ENCODE data around the gene ACAA2. TPM values are rescaled to one million over a fixed set of nuclear protein-coding genes. Genes with fewer than 3 reads are reported as not detected.

ACAA2 gene
- total and polyA plus RNA-seq, 10 donors: 20.9 to 44.0 (median 34.0) TPM

DNA sequence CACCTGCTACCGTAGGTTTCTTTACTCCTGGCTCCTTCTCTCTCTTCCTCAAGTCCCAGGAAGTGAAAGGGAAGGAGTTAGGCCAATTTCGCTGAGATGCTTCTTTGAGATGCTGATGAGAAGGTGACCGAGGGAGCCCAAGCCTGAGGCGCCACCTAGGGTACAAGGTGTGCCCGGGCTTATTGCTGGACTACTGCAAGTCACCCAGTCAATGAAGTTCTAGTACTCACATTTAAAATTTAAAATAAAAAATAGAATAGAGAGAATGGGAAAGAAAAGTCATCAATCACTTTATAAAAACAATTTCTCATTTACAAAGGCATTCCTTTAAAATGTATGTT, 45.3 kb downstream of the ACAA2 start:
- intact Hi-C loops (cut with DNase I; ENCODE audit: low total_unique reads): no loop called here
- no peak for DNase-seq
- Histone ChIP-seq H3K9me3 (no peaks in the 10 kb centered on the region), H3K27ac (no peak overlapping the region), H3K36me3 (no peaks in the 10 kb centered on the region), H3K4me3 (no peak overlapping the region), H3K27me3 (replicated peaks in 1 of 7) (no peaks in the 10 kb centered on the region), H3K4me1 (no peaks in the 10 kb centered on the region)
- 32 to 49% (median 40%) methylated on average over 5 of the region's 5 CpGs for WGBS, 5 donors
- TF ChIP-seq POLR2A (IDR thresholded peaks at IDR 0.05) (no peak), POLR2AphosphoS5 (IDR thresholded peaks at IDR 0.05) (no peak)
- TF ChIP-seq, protein P1, sequence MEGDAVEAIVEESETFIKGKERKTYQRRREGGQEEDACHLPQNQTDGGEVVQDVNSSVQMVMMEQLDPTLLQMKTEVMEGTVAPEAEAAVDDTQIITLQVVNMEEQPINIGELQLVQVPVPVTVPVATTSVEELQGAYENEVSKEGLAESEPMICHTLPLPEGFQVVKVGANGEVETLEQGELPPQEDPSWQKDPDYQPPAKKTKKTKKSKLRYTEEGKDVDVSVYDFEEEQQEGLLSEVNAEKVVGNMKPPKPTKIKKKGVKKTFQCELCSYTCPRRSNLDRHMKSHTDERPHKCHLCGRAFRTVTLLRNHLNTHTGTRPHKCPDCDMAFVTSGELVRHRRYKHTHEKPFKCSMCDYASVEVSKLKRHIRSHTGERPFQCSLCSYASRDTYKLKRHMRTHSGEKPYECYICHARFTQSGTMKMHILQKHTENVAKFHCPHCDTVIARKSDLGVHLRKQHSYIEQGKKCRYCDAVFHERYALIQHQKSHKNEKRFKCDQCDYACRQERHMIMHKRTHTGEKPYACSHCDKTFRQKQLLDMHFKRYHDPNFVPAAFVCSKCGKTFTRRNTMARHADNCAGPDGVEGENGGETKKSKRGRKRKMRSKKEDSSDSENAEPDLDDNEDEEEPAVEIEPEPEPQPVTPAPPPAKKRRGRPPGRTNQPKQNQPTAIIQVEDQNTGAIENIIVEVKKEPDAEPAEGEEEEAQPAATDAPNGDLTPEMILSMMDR (IDR thresholded peaks at IDR 0.05 in 8 of 11, conservative IDR thresholded peaks at IDR 0.05 in 3 of 11): peak in 1 of 11 experiments; percentile 18

DNA sequence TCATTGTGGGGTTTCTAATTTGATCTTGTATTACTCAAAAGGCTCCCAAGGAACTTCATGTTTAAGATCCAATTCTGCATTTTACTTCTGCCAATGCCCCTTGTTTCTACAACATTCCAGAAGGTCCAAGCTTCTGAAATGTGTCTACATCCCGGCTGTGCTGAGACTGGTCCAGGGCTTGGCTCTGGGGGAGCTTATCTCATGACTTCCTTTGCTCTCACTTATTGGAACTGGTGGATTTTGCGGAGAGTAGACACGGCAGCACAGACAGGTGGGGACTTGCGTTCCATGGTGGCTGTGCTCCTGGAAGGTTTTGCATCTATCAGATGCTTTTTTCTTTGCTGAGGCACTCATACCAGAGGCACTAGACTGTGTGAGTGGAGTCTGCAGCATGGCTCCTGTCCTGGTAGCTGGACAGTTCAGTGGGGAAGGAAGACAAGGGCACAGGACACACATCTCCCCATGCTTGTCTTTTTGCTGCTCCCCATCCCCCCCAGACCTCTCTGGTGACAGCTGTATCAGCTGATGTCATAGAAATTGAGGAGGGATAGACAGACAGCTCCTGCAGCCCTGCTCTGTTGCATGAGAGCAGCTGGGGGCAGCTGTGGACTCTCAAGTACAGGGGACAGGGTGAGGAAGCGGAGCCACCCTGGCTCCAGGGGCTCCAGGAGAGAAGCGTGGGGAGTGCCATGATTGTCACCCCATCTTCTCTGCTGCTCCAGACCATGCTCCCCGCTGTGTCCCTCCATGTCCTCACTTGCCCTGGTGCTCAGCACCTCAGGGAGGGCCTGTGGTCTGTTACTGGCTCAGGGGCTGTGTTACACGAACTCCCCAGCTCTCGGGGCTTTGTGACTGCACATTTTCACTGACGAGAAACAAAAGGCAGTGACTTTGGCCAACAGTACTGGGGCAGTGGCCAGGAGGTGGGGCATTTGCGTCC, 46.0 kb downstream of the ACAA2 start:
- Histone ChIP-seq H3K4me1 (no peaks in the 10 kb centered on the region), H3K27ac (no peak overlapping the region), H3K9me3 (no peaks in the 10 kb centered on the region), H3K36me3 (no peaks in the 10 kb centered on the region), H3K4me3 (no peak overlapping the region), H3K27me3 (replicated peaks in 1 of 7) (no peaks in the 10 kb centered on the region)
- WGBS, 5 donors: 74 to 83% (median 79%) methylated on average over 11 of the region's 11 CpGs
- no peak for TF ChIP-seq POLR2AphosphoS5 (IDR thresholded peaks at IDR 0.05)
- TF ChIP-seq, protein P1 (IDR thresholded peaks at IDR 0.05 in 8 of 11, conservative IDR thresholded peaks at IDR 0.05 in 3 of 11): no peak
- TF ChIP-seq POLR2A (IDR thresholded peaks at IDR 0.05): no peak
- intact Hi-C loops (cut with DNase I; ENCODE audit: low total_unique reads): no loop called here
- no peak for DNase-seq

DNA sequence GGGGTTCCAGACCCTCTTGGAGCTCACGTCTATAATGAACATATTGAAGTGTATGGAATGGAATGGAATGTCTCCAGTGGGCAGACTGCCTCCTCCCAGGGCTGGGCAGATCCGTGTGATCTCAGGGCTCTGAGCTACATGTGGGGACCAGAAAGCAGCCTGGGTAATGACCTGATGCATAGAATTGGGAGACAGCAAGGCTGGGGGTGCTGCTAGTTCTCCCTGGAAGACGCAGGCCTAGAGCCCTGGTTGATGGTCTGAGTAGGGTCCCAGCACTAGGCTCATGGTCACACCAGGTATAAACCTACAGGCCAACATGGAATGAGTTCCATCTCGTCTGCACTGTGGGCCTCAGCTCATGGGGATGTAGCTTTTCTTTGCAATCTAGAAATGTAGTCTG, 46.7 kb downstream of the ACAA2 start:
- intact Hi-C loops (cut with DNase I; ENCODE audit: low total_unique reads): no loop called here
- TF ChIP-seq POLR2AphosphoS5 (IDR thresholded peaks at IDR 0.05) (no peak), POLR2A (IDR thresholded peaks at IDR 0.05) (no peak)
- TF ChIP-seq, protein P1 (IDR thresholded peaks at IDR 0.05 in 8 of 11, conservative IDR thresholded peaks at IDR 0.05 in 3 of 11): no peak
- H3K27me3 ChIP-seq (replicated peaks in 1 of 7): no peaks in the 10 kb centered on the region
- DNase-seq: no peak
- 75 to 93% (median 83%) methylated on average over 2 to 4 of the region's 4 CpGs for WGBS, 5 donors
- no peaks in the 10 kb centered on the region for H3K4me1 ChIP-seq
- H3K4me3 ChIP-seq: no peak overlapping the region
- no peaks in the 10 kb centered on the region for H3K9me3 ChIP-seq
- no peaks in the 10 kb centered on the region for H3K36me3 ChIP-seq
- no peak overlapping the region for H3K27ac ChIP-seq

DNA sequence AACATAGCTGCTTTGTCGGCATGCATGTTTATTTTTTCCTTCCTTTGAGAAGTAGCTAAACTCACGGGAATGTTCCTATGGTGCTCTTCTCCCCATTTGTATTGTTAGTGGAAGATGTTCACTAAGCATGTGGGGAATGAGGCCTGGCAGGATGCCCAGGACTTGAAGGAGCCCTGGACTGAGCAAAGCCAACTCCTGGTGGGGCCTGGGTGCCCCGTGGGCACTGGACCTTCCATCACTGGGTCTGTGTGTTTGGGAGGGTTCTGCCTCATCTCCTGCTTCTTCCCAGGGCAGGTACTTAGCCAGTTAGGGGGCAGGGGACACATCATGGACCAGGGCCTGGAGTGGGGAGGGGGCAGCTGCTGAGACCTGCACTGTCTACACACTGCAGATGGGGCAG, 49.3 kb downstream of the ACAA2 start:
- H3K9me3 ChIP-seq: no peaks in the 10 kb centered on the region
- H3K27me3 ChIP-seq (replicated peaks in 1 of 7): peaks cover 0 to 5% (median 0%) of the 10 kb centered on the region in 7 donors
- 53 to 89% (median 73%) methylated on average over 2 to 3 of the region's 3 CpGs for WGBS, 5 donors
- DNase-seq: no peak
- no peaks in the 10 kb centered on the region for H3K36me3 ChIP-seq
- intact Hi-C loops (cut with DNase I; ENCODE audit: low total_unique reads): no loop called here
- no peak overlapping the region for H3K27ac ChIP-seq
- no peaks in the 10 kb centered on the region for H3K4me1 ChIP-seq
- TF ChIP-seq POLR2AphosphoS5 (IDR thresholded peaks at IDR 0.05): no peak
- TF ChIP-seq, protein P1 (IDR thresholded peaks at IDR 0.05 in 8 of 11, conservative IDR thresholded peaks at IDR 0.05 in 3 of 11): no peak
- TF ChIP-seq POLR2A (IDR thresholded peaks at IDR 0.05): no peak
- no peak overlapping the region for H3K4me3 ChIP-seq
